ENCODE results near the gene CNPPD1. TPM values are rescaled to one million over a fixed set of nuclear protein-coding genes. Genes with fewer than 3 reads are reported as not detected.

Gene CNPPD1
- total RNA-seq, 1 donor from 2014 or later: 15.8 TPM

DNA sequence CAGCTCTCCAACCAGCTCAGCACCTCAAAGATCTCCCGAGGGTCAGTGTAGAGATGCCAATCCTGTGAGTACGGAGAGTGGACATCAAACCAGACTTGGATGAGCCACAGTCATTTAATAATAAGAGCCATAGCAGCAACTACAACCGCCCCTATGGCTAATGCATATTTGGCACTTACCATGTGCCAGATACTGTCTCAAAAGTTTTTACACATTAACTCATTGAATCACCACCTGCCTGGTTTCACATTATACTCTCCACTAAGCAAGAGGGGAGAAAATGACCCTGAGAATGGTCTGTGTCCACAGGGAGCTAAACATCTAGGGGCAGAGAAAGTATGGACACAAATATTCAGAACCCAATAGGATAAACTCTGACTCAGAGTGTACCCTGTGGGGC lies 2.6 kb downstream of the CNPPD1 start:
- H3K9me3 ChIP-seq (ENCODE audit: low read depth): no peaks in the 10 kb centered on the region
- no peak overlapping the region for H2AFZ ChIP-seq (replicated peaks)
- Mint-ChIP-seq H3K4me3 (peak overlapping the region; percentile 28), H3K27me3 (ENCODE audit: insufficient read depth, low read depth) (peaks cover 4% of the 10 kb centered on the region), H3K4me1 (peaks cover 14% of the 10 kb centered on the region), H3K27ac (no peak overlapping the region), H3K9me3 (no peaks in the 10 kb centered on the region), H3K36me3 (peaks cover 5% of the 10 kb centered on the region)
- no peak for DNase-seq (ENCODE audit: low spot score)
- H3K4me2 ChIP-seq: no peak overlapping the region
- H3K9ac ChIP-seq: no peak overlapping the region
- H3F3A ChIP-seq (ENCODE audit: low read depth): peaks cover 34% of the 10 kb centered on the region
- H4K20me1 ChIP-seq (ENCODE audit: low read depth): peaks cover 19% of the 10 kb centered on the region
- H3K4me3 ChIP-seq: no peak overlapping the region
- H3K79me2 ChIP-seq (ENCODE audit: low read depth): peaks cover 17% of the 10 kb centered on the region
- H3K4me1 ChIP-seq: peaks cover 12% of the 10 kb centered on the region
- TF ChIP-seq, protein P1, sequence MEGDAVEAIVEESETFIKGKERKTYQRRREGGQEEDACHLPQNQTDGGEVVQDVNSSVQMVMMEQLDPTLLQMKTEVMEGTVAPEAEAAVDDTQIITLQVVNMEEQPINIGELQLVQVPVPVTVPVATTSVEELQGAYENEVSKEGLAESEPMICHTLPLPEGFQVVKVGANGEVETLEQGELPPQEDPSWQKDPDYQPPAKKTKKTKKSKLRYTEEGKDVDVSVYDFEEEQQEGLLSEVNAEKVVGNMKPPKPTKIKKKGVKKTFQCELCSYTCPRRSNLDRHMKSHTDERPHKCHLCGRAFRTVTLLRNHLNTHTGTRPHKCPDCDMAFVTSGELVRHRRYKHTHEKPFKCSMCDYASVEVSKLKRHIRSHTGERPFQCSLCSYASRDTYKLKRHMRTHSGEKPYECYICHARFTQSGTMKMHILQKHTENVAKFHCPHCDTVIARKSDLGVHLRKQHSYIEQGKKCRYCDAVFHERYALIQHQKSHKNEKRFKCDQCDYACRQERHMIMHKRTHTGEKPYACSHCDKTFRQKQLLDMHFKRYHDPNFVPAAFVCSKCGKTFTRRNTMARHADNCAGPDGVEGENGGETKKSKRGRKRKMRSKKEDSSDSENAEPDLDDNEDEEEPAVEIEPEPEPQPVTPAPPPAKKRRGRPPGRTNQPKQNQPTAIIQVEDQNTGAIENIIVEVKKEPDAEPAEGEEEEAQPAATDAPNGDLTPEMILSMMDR (IDR thresholded peaks at IDR 0.05): no peak
- TF ChIP-seq EZH2 (IDR thresholded peaks at IDR 0.05) (no peak), EZH2phosphoT487 (IDR thresholded peaks at IDR 0.05) (no peak)
- no peaks in the 10 kb centered on the region for H3K36me3 ChIP-seq
- H3K27me3 ChIP-seq: no peaks in the 10 kb centered on the region
- H3K27ac ChIP-seq: no peak overlapping the region

DNA sequence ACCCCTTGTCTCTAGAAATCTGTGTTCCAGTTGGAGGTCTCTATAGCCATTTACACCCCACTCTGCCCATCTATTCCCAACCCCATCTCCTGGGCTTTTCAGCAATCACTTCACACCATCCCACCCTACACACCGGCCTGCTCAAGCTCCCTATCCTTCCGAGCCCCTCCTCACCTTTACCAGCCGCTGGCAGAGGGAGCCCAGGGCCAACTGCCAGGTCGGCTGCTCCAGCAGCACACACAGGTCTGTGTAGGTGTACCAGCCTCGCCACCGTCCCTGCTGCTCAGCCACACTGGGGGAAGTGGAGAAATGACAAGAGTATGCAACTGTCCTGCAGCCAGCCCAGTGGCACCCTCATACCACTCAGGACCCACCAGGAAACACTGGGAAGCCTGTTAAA lies 3.5 kb downstream of the CNPPD1 start:
- Mint-ChIP-seq H3K27me3 (ENCODE audit: insufficient read depth, low read depth) (peaks cover 5% of the 10 kb centered on the region), H3K9me3 (no peaks in the 10 kb centered on the region), H3K27ac (no peak overlapping the region), H3K4me3 (no peak overlapping the region), H3K4me1 (peaks cover 10% of the 10 kb centered on the region), H3K36me3 (peaks cover 5% of the 10 kb centered on the region)
- Histone ChIP-seq H3K4me1 (peaks cover 7% of the 10 kb centered on the region), H3K27ac (no peak overlapping the region), H3K36me3 (no peaks in the 10 kb centered on the region), H3K9me3 (ENCODE audit: low read depth) (no peaks in the 10 kb centered on the region), H2AFZ (replicated peaks) (no peak overlapping the region), H3F3A (ENCODE audit: low read depth) (peaks cover 34% of the 10 kb centered on the region), H3K27me3 (no peaks in the 10 kb centered on the region), H3K79me2 (ENCODE audit: low read depth) (peaks cover 9% of the 10 kb centered on the region), H3K4me2 (no peak overlapping the region), H3K4me3 (no peak overlapping the region), H4K20me1 (ENCODE audit: low read depth) (peaks cover 14% of the 10 kb centered on the region), H3K9ac (no peak overlapping the region)
- DNase-seq (ENCODE audit: low spot score): no peak
- TF ChIP-seq, protein P1 (IDR thresholded peaks at IDR 0.05): no peak
- TF ChIP-seq EZH2phosphoT487 (IDR thresholded peaks at IDR 0.05): no peak
- TF ChIP-seq EZH2 (IDR thresholded peaks at IDR 0.05): no peak

DNA sequence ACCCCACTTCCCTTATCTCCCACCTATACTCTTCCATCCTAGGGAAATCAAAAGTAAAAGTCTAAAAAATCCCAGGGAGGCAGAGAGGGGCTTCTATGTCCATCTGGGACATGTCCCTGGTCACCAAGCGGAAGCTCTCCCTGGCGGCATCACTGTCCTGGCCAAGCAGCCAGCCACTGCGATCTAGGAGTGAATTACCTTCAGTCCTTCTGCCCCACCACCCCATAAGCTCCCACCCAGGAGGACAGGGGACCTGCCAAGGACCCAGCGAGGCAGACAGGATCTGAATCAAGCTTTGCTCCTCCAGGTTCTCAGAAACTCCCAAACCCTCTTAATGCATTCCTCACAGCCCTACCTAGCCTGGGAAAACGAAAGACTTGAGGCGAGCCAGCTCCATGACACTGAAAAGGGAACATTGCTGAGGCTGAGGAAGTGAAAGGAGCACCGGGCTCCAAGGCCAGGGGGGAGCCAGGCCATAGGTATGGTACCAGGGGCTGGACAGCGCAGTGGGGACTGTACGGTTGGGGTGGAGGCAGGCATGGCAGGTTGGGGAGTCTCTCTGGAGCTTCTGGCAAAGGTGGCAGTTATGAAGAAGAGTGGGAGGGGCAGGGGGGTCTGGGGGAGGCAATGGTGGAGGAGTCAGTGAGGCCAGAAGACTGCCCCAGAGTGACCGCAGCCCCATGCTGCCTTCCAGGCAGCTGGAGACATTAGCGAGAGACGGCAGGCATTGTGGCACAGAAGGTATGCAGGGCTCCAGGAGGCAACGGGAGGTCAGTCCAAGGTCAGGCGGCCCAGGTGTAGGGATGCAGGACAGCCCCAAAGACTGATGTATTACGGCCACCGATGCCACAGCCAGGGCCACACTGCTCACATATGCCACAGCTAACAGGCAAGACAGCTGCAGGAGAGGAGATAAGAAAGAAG lies 4.2 kb downstream of the CNPPD1 start:
- H3K27ac Mint-ChIP-seq: no peak overlapping the region
- no peaks in the 10 kb centered on the region for H3K36me3 ChIP-seq
- TF ChIP-seq, protein P1 (IDR thresholded peaks at IDR 0.05): no peak
- TF ChIP-seq EZH2phosphoT487 (IDR thresholded peaks at IDR 0.05): no peak
- no peak for TF ChIP-seq EZH2 (IDR thresholded peaks at IDR 0.05)
- H4K20me1 ChIP-seq (ENCODE audit: low read depth): peaks cover 14% of the 10 kb centered on the region
- peaks cover 29% of the 10 kb centered on the region for H3F3A ChIP-seq (ENCODE audit: low read depth)
- H3K4me2 ChIP-seq: no peak overlapping the region
- H3K27me3 ChIP-seq: no peaks in the 10 kb centered on the region
- no peaks in the 10 kb centered on the region for H3K9me3 Mint-ChIP-seq
- no peak overlapping the region for H3K4me3 ChIP-seq
- no peaks in the 10 kb centered on the region for H3K9me3 ChIP-seq (ENCODE audit: low read depth)
- no peak for DNase-seq (ENCODE audit: low spot score)
- H3K9ac ChIP-seq: no peak overlapping the region
- peaks cover 5% of the 10 kb centered on the region for H3K36me3 Mint-ChIP-seq
- H3K27ac ChIP-seq: no peak overlapping the region
- H3K27me3 Mint-ChIP-seq (ENCODE audit: insufficient read depth, low read depth): peaks cover 8% of the 10 kb centered on the region
- H2AFZ ChIP-seq (replicated peaks): no peak overlapping the region
- H3K79me2 ChIP-seq (ENCODE audit: low read depth): peaks cover 9% of the 10 kb centered on the region
- H3K4me1 ChIP-seq: peaks cover 7% of the 10 kb centered on the region
- H3K4me1 Mint-ChIP-seq: peaks cover 7% of the 10 kb centered on the region
- H3K4me3 Mint-ChIP-seq: no peak overlapping the region
